Measurements from ENCODE around the gene CDCA4.

DNA sequence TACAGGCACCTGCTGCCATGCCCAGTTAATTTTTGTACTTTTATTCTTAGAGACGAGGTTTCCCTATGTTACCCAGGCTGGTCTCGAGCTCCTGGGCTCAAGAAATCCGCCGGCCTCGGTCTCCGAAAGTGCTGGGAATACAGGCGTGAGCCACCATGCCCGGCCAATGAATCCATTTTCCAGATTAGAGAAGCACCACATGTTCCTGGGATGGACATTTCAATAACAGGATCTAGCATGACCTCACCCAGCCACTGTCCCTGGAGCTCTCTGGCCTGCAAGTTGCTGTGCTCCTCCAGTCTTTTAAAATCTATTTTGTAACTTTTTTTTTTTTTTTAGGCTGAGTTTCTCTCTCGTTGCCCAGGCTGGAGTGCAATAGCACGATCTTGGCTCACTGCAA is 42.2 kb upstream of the CDCA4 start:
- TF ChIP-seq CTCF (IDR thresholded peaks at IDR 0.05) (no peak), EP300 (IDR thresholded peaks at IDR 0.05) (no peak)

All from esophagus muscularis mucosa (tissue), 3 donors.